HG03103 (cell line): ENCODE data around the gene UXS1.
A peak's percentile ranks its signal among the peaks of the same experiment; 100 is the strongest.
"Not testable (repeated sequence)": the region's sequence is repeated elsewhere in the genome, so short reads cannot be mapped to it uniquely, and the experiment has no call there.

Experiments
- ATAC-seq: cut with Tn5 transposase; IDR thresholded peaks from one replicate; pipeline ENCODE4 v1.9.1; 2021; ENCODE audit warnings: low read depth; ENCODE audit not compliant: unreplicated experiment

UXS1 gene

GRCh38 chr2:106193977-106194778 is at the start of gene UXS1:
Gene UXS1, minus strand, starts transcription at chr2:106194301. Its CDS starts 60 bp downstream, at chr2:106194241.
- ATAC-seq = peak; percentile 58

GRCh38 chr2:106239491-106239890 is 45.4 kb upstream of the UXS1 start:
- ATAC-seq = not testable (repeated sequence)

DNA sequence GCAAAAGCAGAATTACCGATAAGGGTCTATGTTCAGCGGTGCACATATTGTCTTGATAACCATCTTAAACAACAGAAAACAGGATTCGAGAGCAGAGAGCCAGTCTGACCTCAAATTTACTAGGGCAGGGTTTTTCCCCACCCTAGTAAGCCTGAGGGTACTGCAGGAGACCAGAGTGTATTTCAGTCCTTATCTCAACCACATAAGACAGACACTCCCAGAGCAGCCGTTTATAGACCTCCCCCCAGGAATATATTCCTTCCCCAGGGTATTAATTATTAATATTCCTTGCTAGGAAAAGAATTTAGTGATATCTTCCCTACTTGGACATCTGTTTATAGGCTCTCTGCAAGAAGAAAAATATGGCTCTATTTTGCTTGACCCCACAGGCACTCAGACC is 41.3 kb upstream of the UXS1 start:
- ATAC-seq = not testable (repeated sequence)

GRCh38 chr2:106233350-106233706 is 39.2 kb upstream of the UXS1 start:
- ATAC-seq = no peak

- no peak for ATAC-seq
Observed at GRCh38 chr2:106232638-106233349, 38.7 kb upstream of the UXS1 start.

DNA sequence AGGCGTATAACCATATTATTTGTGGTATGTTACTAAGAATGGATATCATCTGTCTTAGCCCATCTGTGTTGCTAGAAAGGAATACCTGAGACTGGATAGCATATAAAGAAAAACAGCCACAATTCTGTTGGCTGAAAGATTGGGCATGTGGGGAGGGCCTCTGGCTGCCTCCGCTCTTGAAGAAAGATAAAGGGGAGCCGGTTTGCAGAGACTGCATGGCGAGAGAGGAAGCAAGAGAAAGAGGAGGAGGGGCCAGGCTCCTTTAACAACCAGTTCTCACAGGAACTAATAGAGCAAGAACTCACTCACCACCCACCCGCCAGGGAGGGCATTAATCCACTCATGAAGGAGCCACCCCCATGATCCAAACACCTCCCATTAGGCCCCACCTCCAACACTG is 29.2 kb upstream of the UXS1 start:
- ATAC-seq = no peak

GRCh38 chr2:106222057-106222456 is 28.0 kb upstream of the UXS1 start:
- ATAC-seq = not testable (repeated sequence)

DNA sequence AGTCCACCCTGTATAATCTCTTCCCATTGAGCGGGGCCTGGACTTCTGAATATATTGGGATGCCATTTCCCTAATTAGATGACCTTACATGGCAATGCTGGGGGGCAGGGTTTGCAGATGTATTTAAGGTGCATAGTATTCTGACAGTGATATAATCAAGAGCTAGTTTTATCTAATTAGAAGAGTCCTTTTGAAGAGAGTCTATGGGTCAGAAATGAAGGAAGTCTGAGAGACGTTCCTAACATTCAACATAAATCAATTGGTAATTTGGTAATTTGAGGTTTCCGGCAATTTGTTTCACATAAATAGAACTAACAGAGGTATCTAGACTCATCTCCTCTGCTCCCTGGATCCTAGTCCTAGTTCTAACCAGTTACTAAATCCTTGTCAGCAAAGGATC is 25.7 kb upstream of the UXS1 start:
- ATAC-seq = no peak

DNA sequence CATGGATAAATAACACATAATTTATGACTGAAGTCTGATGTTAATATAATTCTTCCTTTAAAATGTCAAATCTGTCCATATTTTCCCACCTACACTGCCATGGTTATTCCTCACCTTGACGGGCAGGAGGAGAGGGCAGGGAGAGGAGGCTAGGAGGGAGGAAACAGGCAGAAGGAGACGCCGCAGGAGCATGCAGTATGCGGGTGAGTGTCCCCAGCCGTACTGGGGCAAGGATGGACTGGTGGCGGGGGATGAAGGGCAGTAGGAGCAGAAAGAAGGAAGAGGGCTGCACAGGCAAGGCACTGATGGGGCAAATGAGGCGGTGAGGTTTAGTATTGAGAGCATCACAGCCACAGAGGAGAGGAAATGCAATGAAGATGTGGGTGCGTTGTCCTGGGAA is 25.1 kb upstream of the UXS1 start:
- not testable (repeated sequence) for ATAC-seq

DNA sequence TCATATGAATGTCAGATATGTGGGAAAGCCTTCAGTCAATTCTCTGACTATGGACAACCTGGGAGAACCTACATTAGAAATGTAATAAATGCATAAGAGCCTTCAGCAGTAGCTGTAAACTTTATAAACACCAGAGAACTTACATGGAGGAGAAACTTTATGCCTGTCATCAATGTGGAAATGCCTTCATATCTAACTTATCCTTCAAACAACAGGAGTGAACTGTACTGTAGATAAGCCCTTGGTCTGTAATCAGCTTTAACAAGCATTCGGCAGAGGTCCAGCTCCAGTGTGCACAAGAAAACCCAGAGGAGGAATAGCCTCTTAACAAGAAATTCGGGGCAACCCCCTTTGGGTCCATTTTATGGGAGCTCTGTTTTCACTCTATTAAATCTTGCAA is 14.8 kb upstream of the UXS1 start:
- ATAC-seq = no peak

- ATAC-seq = no peak
Observed at GRCh38 chr2:106208399-106208798, 14.3 kb upstream of the UXS1 start.

- ATAC-seq = no peak
Observed at GRCh38 chr2:106207246-106207645, 13.1 kb upstream of the UXS1 start.

GRCh38 chr2:106205488-106205887 is 11.4 kb upstream of the UXS1 start:
- ATAC-seq = no peak

- ATAC-seq = not testable (repeated sequence)
Observed at GRCh38 chr2:106204551-106204950, 10.4 kb upstream of the UXS1 start.

DNA sequence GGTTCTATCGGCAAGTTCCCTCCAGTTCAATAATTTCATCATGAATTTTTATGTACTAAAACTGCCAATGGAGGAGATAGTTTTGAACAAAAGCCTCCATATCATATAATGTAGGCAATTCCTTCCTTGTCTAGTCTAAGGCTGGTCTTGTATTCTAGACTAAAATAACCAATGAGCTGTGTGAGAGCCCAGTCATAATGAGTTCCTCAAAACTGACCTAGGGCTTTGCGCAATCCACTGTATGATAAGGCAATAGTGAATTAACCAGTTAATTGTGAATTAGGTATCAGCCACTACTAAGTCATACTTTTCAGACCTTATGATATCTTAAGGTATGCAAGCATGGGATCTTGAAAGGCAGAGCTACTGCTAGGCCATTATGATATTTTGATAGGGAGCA is 7.6 kb upstream of the UXS1 start:
- ATAC-seq = no peak

GRCh38 chr2:106197878-106198277 is 3.8 kb upstream of the UXS1 start:
- ATAC-seq = no peak

- no peak for ATAC-seq
Observed at GRCh38 chr2:106195981-106196380, 1.9 kb upstream of the UXS1 start.

- ATAC-seq = no peak
Observed at GRCh38 chr2:106195456-106195855, 1.4 kb upstream of the UXS1 start.

DNA sequence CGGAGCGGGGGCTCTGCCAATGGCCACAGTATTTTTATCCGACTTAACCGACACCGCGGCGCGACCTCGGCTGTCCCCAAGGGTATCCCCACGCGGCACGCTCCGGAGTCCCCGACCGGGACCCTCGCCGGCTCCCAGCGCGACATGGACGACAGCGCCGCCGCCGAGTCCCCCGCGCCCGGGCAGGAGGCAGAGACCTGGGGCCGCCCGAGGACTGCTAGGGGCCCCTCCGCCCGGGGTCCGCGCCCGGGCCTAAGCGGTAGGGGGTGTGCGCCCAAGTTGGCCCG is 468 bp downstream of the UXS1 start:
- ATAC-seq = no peak

GRCh38 chr2:106192752-106193689 is 1.1 kb downstream of the UXS1 start:
- peak; percentile 28 for ATAC-seq

DNA sequence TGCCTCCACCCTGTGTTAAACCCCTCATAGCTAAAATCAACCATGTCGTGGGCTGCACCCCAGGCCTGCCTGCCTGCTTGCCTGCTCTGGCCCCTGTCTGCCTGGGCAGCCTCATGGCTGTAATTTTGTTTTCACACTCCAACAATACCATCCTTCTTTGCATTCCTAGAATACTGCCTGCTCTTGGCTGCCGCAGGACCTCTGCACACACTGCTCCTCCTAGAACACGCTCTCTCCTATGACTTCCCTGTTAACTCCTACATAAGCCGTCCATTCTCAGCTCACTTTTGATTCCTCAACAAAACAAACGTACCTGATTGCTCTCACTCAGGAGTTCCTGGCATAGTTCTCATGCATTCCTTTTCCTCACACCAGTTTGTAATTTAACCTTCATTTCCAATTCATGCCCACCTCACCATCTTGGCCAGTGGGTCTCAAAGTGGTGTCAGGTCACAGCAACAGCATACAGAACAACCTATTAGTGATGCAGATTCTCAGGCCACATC is 2.5 kb downstream of the UXS1 start:
- no peak for ATAC-seq
